T follicular helper cell (primary cell): ENCODE measurements around the gene FRMD4A.
"Not testable (repeated sequence)": the region's sequence is repeated elsewhere in the genome, so short reads cannot be mapped to it uniquely, and the experiment has no call there.

Experiments
- DNase-seq: peaks from one replicate; pipeline ENCODE4 v3.0.0-alpha.2; 2020; ENCODE audit warnings: low read depth

FRMD4A gene

DNA sequence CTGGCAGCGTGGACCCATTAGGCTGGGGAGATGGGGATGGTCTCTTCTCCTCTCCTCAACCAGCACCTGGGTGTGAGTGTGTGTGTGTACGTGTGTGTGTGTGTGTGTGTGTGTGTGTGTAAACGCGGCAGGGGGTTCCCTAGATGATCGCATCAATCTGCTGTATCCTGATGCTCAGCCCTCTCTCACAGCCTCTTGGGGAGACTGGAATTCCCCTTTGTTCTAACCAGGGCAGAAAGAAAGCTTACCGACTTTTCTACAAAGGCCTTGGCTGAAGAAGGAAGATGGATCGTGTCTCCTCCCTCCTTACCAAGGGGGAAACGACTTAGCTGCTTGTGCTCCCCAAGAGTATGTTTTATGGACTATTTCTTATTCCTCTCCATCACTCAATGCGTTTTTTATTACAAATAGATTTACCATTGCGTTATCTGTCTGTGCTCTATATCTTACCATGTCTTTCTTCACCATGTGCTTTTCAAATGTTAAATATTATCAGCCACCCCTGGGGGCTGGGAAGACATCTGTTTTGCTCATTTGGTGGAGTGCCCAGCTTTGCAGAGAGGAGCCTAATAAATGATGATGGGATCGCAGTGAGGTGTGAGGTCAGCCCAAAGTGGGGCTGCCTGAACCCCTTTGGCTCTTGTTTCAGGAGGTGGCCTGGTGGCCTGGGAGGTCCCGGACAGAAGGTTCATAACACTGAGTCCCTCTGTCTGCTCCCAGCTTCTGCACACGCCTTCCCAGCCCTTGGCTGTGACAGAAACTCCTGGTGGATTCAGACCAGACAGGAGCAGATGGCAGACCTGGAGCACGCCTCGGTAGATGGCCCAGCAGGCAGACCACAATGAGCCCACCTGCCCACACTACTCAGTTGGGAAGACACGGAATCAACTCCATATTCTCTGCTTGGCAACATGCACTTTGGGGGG lies 481.9 kb downstream of the FRMD4A start:
- no peak for DNase-seq

GRCh38 chr10:13847201-13847631 lies 483.5 kb downstream of the FRMD4A start:
- DNase-seq: no peak

DNA sequence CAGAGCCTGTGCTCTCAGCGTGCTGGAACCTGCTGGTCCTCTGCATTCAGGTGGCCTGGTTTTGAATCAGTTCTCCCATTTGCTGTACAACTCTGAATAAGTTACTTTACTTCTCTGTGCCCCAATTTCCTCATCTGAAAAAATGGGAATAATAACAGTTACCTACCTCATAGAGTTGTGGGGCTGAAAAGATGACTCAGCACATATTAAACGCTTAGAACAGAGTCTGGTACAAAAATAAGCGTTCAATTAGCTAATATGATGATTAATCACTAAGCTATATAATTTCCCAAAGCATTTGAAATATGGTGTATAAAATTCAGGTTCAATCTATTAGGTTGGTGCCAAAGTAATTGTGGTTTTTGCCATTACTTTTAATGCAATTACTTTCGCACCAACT lies 484.8 kb downstream of the FRMD4A start:
- no peak for DNase-seq

- no peak for DNase-seq
Observed at GRCh38 chr10:13844651-13845050, 486.1 kb downstream of the FRMD4A start.

GRCh38 chr10:13842117-13842516 lies 488.6 kb downstream of the FRMD4A start:
- DNase-seq: no peak

- no peak for DNase-seq
Observed at GRCh38 chr10:13840036-13840435, 490.7 kb downstream of the FRMD4A start.

DNA sequence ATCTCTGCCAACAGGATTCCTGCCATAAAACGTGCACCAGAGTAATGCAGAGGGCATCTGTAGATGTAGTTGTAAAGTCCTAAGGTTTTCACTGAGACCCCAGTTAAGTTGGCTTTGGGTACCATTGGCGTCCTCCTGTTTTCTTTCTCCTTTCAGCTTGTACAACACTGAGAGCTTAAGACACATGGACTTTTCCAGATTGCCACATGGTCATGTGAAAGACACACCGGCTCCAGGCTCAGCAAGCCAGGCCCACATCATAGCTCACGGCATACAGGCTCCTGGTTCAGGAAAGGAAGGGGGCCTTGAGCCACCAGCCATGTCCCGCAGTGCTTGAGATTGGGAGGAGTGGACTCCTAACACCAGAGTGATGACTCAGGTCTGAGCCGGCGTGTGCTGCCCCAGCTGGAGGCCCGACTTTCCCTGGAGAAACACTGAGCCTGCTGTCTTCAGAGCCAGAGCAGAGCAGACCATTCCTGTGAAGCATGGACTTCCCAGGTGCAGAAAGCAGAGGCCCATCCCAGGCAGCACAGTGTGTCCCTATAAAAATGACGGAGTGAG lies 491.2 kb downstream of the FRMD4A start:
- no peak for DNase-seq

- no peak for DNase-seq
Observed at GRCh38 chr10:13839030-13839429, 491.7 kb downstream of the FRMD4A start.

- no peak for DNase-seq
Observed at GRCh38 chr10:13837966-13838365, 492.8 kb downstream of the FRMD4A start.

GRCh38 chr10:13834581-13835286 lies 496.0 kb downstream of the FRMD4A start:
- DNase-seq: no peak

DNA sequence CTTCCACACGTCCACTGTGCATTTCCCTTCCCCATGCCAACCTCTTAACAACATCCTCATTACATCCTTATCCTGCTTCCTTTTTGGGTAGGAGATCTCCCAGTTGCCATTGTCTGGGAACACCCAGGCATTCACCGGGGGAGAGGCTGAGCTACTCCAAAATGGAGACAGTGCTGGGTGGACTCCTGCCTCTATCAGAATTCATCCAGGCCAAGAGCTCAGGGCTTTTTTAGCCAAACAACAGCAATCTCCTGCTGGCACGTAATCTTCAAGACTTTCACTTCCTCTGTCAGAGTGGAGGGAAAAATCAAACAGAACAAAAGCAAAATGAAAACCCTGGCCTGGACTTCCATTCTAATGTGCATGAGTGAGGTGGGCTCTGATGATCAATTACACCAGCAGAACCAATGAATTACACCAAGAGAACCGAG lies 499.0 kb downstream of the FRMD4A start:
- DNase-seq: no peak

GRCh38 chr10:13830385-13830784 lies 500.3 kb downstream of the FRMD4A start:
- DNase-seq: no peak

GRCh38 chr10:13829790-13830189 lies 500.9 kb downstream of the FRMD4A start:
- no peak for DNase-seq

GRCh38 chr10:13828284-13828683 lies 502.4 kb downstream of the FRMD4A start:
- not testable (repeated sequence) for DNase-seq

DNA sequence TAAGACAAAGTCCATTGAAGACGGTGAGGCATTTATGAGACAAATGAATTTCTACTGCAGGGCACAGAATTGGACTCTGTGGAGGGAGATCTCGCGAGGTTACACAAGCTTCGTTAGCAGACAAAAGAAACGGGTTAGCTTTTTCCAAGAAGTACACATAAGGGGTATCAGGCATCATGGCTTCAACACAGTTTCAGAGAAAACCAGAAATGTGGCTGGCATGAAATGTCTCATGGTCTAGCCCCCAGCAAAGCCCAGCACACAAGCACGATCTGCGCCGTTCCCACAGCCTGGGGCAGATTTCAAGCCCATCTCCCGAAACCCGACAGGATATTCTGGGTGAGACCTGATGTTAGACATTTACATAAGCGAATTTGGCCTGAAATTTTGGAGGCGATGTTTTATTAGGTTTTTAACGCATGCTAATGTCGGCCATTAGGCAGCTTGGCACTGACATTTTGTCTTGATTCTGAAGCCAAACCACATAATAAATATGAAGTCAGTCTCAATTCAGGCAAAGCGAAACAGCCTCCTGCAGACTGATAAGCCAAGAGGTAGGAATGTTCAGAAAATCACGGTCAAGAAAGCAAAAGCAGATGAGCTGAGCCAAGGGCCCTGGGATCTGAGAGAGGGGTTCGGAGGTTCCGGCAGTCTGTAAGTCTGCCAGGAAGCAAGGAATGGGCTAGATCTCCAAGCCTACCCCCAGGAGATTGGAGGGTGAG lies 503.5 kb downstream of the FRMD4A start:
- DNase-seq: no peak

- DNase-seq: no peak
Observed at GRCh38 chr10:13823709-13824405, 506.9 kb downstream of the FRMD4A start.

DNA sequence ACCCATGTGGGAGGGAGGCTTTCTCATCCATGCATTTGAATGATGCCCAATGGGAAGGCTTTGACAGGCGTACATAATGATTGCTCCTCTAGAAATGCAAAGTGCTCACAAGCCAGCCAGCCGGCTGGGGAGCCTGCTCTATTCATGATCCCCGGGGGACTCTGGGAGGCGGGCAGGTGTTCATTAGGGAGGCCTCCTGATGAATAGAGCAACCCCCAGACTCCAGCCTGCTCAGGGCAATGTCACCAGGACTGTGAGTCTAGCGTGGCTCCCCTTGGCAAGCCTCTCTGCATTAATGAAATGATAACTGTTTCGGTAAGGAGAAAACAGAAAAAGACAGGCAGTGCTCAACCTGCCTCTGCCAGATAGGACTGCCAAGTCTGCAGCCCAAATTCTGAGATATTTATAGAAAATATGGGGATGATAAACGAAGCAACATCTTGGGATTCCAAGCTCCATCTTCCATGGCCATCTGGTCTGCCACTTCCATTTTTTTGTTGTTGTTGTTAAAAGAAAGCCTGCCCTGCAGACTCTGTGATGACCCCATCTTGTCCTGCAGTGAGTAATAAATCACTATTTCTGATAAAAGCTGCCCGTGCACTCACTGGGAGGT lies 507.5 kb downstream of the FRMD4A start:
- DNase-seq: no peak

GRCh38 chr10:13822490-13822889 lies 508.2 kb downstream of the FRMD4A start:
- no peak for DNase-seq

- DNase-seq: no peak
Observed at GRCh38 chr10:13820964-13821337, 509.8 kb downstream of the FRMD4A start.

- no peak for DNase-seq
Observed at GRCh38 chr10:13820119-13820963, 510.4 kb downstream of the FRMD4A start.
